Testis (tissue), 2 donors: ENCODE measurements around the gene AUH.

Experiments
- POLR2A ChIP-seq: fragments of 450-650 bp; IDR thresholded peaks from one replicate; pipeline ENCODE4 v1.6.1; 2017; ENCODE audit warnings: antibody characterized with exemption, mild to moderate bottlenecking, moderate library complexity
- TF ChIP-seq, protein P1 (sequence below), 3 experiments: fragments of 450-650 bp in 2 of 3; fragments of 200-600 bp in 1 of 3; sonication (generic) in 1 of 3; IDR thresholded peaks; one replicate each; pipeline ENCODE4 v1.5.1; 2016 to 2019; ENCODE audit warnings: antibody characterized with exemption in 3 of 3, mild to moderate bottlenecking in 2 of 3, moderate library complexity in 1 of 3

DNA sequence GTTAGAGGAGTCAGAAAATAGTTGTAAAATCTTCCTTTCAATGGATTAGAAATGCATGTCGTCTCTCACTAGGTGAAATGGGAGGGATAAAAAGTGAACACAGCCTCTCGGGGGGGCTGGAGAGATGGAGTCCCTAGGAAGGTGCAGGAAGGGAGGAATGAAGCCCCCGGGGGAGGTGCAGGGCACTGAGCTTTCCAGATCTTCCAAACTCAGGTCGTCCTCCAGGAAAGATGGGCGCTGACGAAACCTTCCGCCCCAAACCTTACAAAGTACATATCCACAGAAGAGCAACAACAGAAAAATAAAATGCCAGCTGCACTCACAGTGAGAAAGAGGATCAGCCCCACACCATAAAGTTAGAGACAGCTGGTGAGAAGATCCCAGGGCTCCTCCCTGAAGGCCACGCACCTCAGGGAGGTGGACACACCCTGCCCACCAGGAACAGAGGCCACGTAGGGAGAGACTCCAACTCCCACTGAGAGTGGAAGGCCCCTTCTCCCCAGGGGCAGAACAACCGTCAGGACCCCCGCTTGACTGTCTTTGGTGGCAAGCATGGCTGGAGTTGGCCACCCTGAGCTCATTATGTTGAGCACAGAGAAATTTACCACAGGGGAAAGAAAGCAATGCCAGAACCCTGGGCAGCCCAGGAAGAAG is 174.3 kb downstream of the AUH start:
- TF ChIP-seq, protein P1, sequence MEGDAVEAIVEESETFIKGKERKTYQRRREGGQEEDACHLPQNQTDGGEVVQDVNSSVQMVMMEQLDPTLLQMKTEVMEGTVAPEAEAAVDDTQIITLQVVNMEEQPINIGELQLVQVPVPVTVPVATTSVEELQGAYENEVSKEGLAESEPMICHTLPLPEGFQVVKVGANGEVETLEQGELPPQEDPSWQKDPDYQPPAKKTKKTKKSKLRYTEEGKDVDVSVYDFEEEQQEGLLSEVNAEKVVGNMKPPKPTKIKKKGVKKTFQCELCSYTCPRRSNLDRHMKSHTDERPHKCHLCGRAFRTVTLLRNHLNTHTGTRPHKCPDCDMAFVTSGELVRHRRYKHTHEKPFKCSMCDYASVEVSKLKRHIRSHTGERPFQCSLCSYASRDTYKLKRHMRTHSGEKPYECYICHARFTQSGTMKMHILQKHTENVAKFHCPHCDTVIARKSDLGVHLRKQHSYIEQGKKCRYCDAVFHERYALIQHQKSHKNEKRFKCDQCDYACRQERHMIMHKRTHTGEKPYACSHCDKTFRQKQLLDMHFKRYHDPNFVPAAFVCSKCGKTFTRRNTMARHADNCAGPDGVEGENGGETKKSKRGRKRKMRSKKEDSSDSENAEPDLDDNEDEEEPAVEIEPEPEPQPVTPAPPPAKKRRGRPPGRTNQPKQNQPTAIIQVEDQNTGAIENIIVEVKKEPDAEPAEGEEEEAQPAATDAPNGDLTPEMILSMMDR (IDR thresholded peaks at IDR 0.05) = no peak
- TF ChIP-seq POLR2A = no peak
